ENCODE results near the gene CDK8. TPM values are rescaled to one million over a fixed set of nuclear protein-coding genes. Genes with fewer than 3 reads are reported as not detected.

CDK8 gene
- polyA plus RNA-seq, 3 donors = 3.0 to 10.9 (median 3.3) TPM

DNA sequence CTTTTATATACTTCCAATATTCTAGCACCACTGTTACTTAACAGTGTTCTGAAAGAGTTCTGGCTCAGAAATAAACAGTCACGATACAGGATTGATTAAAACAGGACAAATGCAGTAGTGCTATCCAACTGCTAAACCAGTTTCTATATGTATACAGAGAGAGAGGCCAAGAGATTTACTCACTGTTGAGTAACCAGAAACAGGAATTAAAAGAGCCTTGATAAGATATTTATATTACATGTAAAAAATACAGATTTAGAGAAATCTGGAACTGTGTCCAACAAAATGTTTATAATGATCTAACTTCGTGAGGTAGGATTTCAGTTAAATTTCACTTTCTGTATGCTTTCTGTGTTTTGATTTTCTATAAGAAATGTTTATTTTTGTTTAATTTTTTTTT is 116.6 kb downstream of the CDK8 start:
- H3K79me2 ChIP-seq (ENCODE audit: insufficient read depth, low read length) = no peaks in the 10 kb centered on the region
- H3K4me1 Mint-ChIP-seq = no peaks in the 10 kb centered on the region
- WGBS (ENCODE audit: insufficient coverage) = no CpG with 5 or more reads among the region's 2 CpGs
- peaks cover 0 to 2% (median 0%) of the 10 kb centered on the region in 3 donors for H3K27me3 Mint-ChIP-seq (ENCODE audit: low read depth in 3 of 3)
- H3K4me3 ChIP-seq (replicated peaks in 1 of 3; ENCODE audit: low read depth in 2 of 3, low read length in 3 of 3) = no peak overlapping the region
- no peaks in the 10 kb centered on the region for H3K36me3 ChIP-seq (replicated peaks in 1 of 2; ENCODE audit: control insufficient read depth in 1 of 2, insufficient read depth in 2 of 2, low read length in 2 of 2)
- H2AFZ ChIP-seq (ENCODE audit: insufficient read depth, low read depth, low read length, poor library complexity, severe bottlenecking) = no peak overlapping the region
- H3K27ac Mint-ChIP-seq = no peak overlapping the region
- no peaks in the 10 kb centered on the region for H3K9me3 Mint-ChIP-seq
- DNase-seq = no peak
- no peak overlapping the region for H3K9ac ChIP-seq (ENCODE audit: insufficient read depth, low read length, poor library complexity, severe bottlenecking)
- H3K9me3 ChIP-seq (replicated peaks in 1 of 2; ENCODE audit: control insufficient read depth in 1 of 2, insufficient read depth in 1 of 2, low read length in 2 of 2) = no peaks in the 10 kb centered on the region
- no peaks in the 10 kb centered on the region for H3K4me1 ChIP-seq (ENCODE audit: control insufficient read depth in 1 of 2, insufficient read depth in 2 of 2, low read length in 2 of 2)
- no peak overlapping the region for H3K4me3 Mint-ChIP-seq
- peaks cover 3 to 10% of the 10 kb centered on the region in 2 donors for H3K36me3 Mint-ChIP-seq
- intact Hi-C loops (cut with micrococcal nuclease) = no loop called here
- H4K20me1 ChIP-seq (ENCODE audit: insufficient read depth, low read length) = no peaks in the 10 kb centered on the region
- TF ChIP-seq, protein P1, sequence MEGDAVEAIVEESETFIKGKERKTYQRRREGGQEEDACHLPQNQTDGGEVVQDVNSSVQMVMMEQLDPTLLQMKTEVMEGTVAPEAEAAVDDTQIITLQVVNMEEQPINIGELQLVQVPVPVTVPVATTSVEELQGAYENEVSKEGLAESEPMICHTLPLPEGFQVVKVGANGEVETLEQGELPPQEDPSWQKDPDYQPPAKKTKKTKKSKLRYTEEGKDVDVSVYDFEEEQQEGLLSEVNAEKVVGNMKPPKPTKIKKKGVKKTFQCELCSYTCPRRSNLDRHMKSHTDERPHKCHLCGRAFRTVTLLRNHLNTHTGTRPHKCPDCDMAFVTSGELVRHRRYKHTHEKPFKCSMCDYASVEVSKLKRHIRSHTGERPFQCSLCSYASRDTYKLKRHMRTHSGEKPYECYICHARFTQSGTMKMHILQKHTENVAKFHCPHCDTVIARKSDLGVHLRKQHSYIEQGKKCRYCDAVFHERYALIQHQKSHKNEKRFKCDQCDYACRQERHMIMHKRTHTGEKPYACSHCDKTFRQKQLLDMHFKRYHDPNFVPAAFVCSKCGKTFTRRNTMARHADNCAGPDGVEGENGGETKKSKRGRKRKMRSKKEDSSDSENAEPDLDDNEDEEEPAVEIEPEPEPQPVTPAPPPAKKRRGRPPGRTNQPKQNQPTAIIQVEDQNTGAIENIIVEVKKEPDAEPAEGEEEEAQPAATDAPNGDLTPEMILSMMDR (IDR thresholded peaks at IDR 0.05) = no peak
- H3K27ac ChIP-seq (ENCODE audit: low read depth in 1 of 2, low read length in 2 of 2) = no peak overlapping the region
- no peak overlapping the region for H3K4me2 ChIP-seq (replicated peaks; ENCODE audit: extremely low read depth, low read length, poor library complexity, severe bottlenecking)
- H3K27me3 ChIP-seq (ENCODE audit: control insufficient read depth in 2 of 2, insufficient read depth in 2 of 2, low read length in 2 of 2) = no peaks in the 10 kb centered on the region

DNA sequence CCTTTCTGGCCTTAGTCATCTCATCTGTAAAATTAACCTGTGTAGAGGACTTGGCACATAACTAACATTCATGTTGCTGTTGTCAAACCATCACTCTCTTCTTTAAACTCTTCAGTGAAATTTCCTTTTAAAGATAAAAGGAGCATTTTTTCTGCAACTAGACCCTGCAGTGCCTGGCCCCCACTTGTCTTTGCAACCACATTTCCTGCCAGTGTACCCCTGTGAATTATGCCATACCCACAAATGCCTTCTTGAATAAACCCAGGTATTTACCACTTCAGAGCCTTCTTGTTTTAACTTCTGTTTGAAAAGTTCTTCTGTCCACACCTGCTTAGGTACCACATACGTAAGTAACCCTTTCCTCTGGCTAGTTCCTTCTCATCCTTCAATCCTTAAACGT is 118.8 kb downstream of the CDK8 start:
- TF ChIP-seq, protein P1 (IDR thresholded peaks at IDR 0.05) = no peak
- Mint-ChIP-seq H3K4me3 (no peak overlapping the region), H3K27me3 (ENCODE audit: low read depth in 3 of 3) (peaks cover 0 to 2% (median 0%) of the 10 kb centered on the region in 3 donors), H3K27ac (no peak overlapping the region), H3K36me3 (peaks cover 0 to 9% of the 10 kb centered on the region in 2 donors), H3K9me3 (no peaks in the 10 kb centered on the region), H3K4me1 (peaks cover 1% of the 10 kb centered on the region)
- Histone ChIP-seq H3K79me2 (ENCODE audit: insufficient read depth, low read length) (no peaks in the 10 kb centered on the region), H3K36me3 (replicated peaks in 1 of 2; ENCODE audit: control insufficient read depth in 1 of 2, insufficient read depth in 2 of 2, low read length in 2 of 2) (no peaks in the 10 kb centered on the region), H3K4me1 (ENCODE audit: control insufficient read depth in 1 of 2, insufficient read depth in 2 of 2, low read length in 2 of 2) (no peaks in the 10 kb centered on the region), H3K9me3 (replicated peaks in 1 of 2; ENCODE audit: control insufficient read depth in 1 of 2, insufficient read depth in 1 of 2, low read length in 2 of 2) (no peaks in the 10 kb centered on the region), H3K4me2 (replicated peaks; ENCODE audit: extremely low read depth, low read length, poor library complexity, severe bottlenecking) (no peak overlapping the region), H2AFZ (ENCODE audit: insufficient read depth, low read depth, low read length, poor library complexity, severe bottlenecking) (no peak overlapping the region), H4K20me1 (ENCODE audit: insufficient read depth, low read length) (no peaks in the 10 kb centered on the region), H3K9ac (ENCODE audit: insufficient read depth, low read length, poor library complexity, severe bottlenecking) (no peak overlapping the region), H3K27me3 (ENCODE audit: control insufficient read depth in 2 of 2, insufficient read depth in 2 of 2, low read length in 2 of 2) (no peaks in the 10 kb centered on the region), H3K4me3 (replicated peaks in 1 of 3; ENCODE audit: low read depth in 2 of 3, low read length in 3 of 3) (no peak overlapping the region), H3K27ac (ENCODE audit: low read depth in 1 of 2, low read length in 2 of 2) (no peak overlapping the region)
- intact Hi-C loops (cut with micrococcal nuclease) = no loop called here
- no peak for DNase-seq
- no CpG with 5 or more reads among the region's 2 CpGs for WGBS (ENCODE audit: insufficient coverage)
